HepG2 (cell line): Measurements from ENCODE around the gene IZUMO4. TPM values are rescaled to one million over a fixed set of nuclear protein-coding genes. Genes with fewer than 3 reads are reported as not detected.

Experiments used
- ATF7 ChIP-seq, 2 experiments: fragments of 450-650 bp in 1 of 2; sonication (generic) in 1 of 2; formaldehyde crosslinking in 1 of 2; IDR thresholded peaks; 2 replicates each; pipeline versions ENCODE4 v1.4.0 to v1.6.1; 2016 to 2020; ENCODE audit warnings: antibody characterized with exemption in 1 of 2, mild to moderate bottlenecking in 1 of 2, missing genetic modification reagents in 1 of 2
- ELF4 ChIP-seq: sonication (generic); formaldehyde crosslinking; IDR thresholded peaks from 2 replicates; pipeline ENCODE4 v1.5.0; 2020; ENCODE audit warnings: missing genetic modification reagents, mild to moderate bottlenecking, moderate library complexity, borderline replicate concordance
- HHEX ChIP-seq: IDR thresholded peaks from 2 replicates; pipeline ENCODE4 v1.6.1; 2016; ENCODE audit warnings: control low read depth
- KLF12 ChIP-seq: sonication (generic); formaldehyde crosslinking; IDR thresholded peaks from 2 replicates; pipeline ENCODE4 v1.4.0; 2020; ENCODE audit warnings: missing genetic modification reagents, borderline replicate concordance
- MEIS2 ChIP-seq: sonication (generic); formaldehyde crosslinking; IDR thresholded peaks from 2 replicates; pipeline ENCODE4 v1.9.0; 2021; ENCODE audit warnings: mild to moderate bottlenecking, missing genetic modification reagents
- MTF2 ChIP-seq: sonication (generic); formaldehyde crosslinking; IDR thresholded peaks from 2 replicates; pipeline ENCODE4 v1.5.0; 2020; ENCODE audit warnings: missing genetic modification reagents, borderline replicate concordance
- MZF1 ChIP-seq: sonication (generic); formaldehyde crosslinking; IDR thresholded peaks from 2 replicates; pipeline ENCODE4 v1.8.1; 2023; ENCODE audit warnings: mild to moderate bottlenecking, missing genetic modification reagents, borderline replicate concordance
- SNRNP70 ChIP-seq: fragments of 200-400 bp; formaldehyde crosslinking; IDR thresholded peaks from 2 replicates; pipeline ENCODE4 v1.6.1; 2017; ENCODE audit warnings: mild to moderate bottlenecking, low read depth, low read length, moderate library complexity
- SYNCRIP ChIP-seq: fragments of 200-400 bp; formaldehyde crosslinking; IDR thresholded peaks from 2 replicates; pipeline ENCODE4 v1.6.1; 2018; ENCODE audit warnings: mild to moderate bottlenecking, low read depth, low read length; ENCODE audit not compliant: insufficient read depth
- ZBTB34 ChIP-seq: sonication (generic); formaldehyde crosslinking; IDR thresholded peaks from 2 replicates; pipeline ENCODE4 v1.8.0; 2022; ENCODE audit warnings: mild to moderate bottlenecking, missing genetic modification reagents
- ZEB1 ChIP-seq: IDR thresholded peaks from 2 replicates; pipeline ENCODE4 v1.6.1; 2012; ENCODE audit warnings: mild to moderate bottlenecking, low read depth, inconsistent platforms; ENCODE audit not compliant: insufficient replicate concordance
- ZNF24 ChIP-seq: fragments of 450-650 bp; IDR thresholded peaks from 2 replicates; pipeline ENCODE4 v1.6.1; 2017; ENCODE audit warnings: antibody characterized with exemption, mild to moderate bottlenecking
- ZNF282 ChIP-seq: fragments of 450-650 bp; IDR thresholded peaks from 2 replicates; pipeline ENCODE4 v1.6.1; 2018; ENCODE audit not compliant: partially characterized antibody
- ZNF552 ChIP-seq: sonication (generic); formaldehyde crosslinking; IDR thresholded peaks from 2 replicates; pipeline ENCODE4 v1.9.0; 2022; ENCODE audit warnings: missing genetic modification reagents, mild to moderate bottlenecking, borderline replicate concordance
- ZNF556 ChIP-seq: sonication (generic); formaldehyde crosslinking; IDR thresholded peaks from 2 replicates; pipeline ENCODE4 v1.4.0; 2020; ENCODE audit warnings: mild to moderate bottlenecking, missing genetic modification reagents, borderline replicate concordance
- ZSCAN22 ChIP-seq: sonication (generic); formaldehyde crosslinking; IDR thresholded peaks from 2 replicates; pipeline ENCODE4 v1.4.0; 2020; ENCODE audit warnings: mild to moderate bottlenecking, missing genetic modification reagents
- ZSCAN30 ChIP-seq: sonication (generic); formaldehyde crosslinking; IDR thresholded peaks from 2 replicates; pipeline ENCODE4 v1.5.0; 2020; ENCODE audit warnings: mild to moderate bottlenecking, missing genetic modification reagents
- polyA plus RNA-seq, 8 experiments: library from polyadenylated mRNA; depleted of rRNA in 3 of 8; stranded (reverse) in 7 of 8; unstranded in 1 of 8; fragments of >200 nt; fragmentation: Illumina TruSeq in 4 of 8; extraction: Trizol in 4 of 8; gene quantifications; 2 replicates each; pipeline versions ENCODE4 v1.2.1 to v1.2.3, GENCODE V29; 2011 to 2016; ENCODE audit warnings: low read depth in 4 of 8, missing spikeins in 1 of 8, mixed read lengths in 1 of 8; ENCODE audit not compliant: insufficient read depth in 1 of 8
- total RNA-seq, 5 experiments: library from RNA; depleted of rRNA; stranded (reverse); fragments of >200 nt; fragmentation: Illumina TruSeq; extraction: Trizol; gene quantifications; 2 replicates each; pipeline ENCODE4 v1.2.3, GENCODE V29; 2016; ENCODE audit warnings: low read depth in 1 of 5
- TF ChIP-seq, protein P1 (sequence below): sonication (generic); formaldehyde crosslinking; IDR thresholded peaks from 2 replicates; pipeline ENCODE4 v1.5.1; 2020; ENCODE audit warnings: mild to moderate bottlenecking, missing genetic modification reagents, borderline replicate concordance
- TF ChIP-seq, protein P2 (sequence below): IDR thresholded peaks from 2 replicates; pipeline ENCODE4 v1.6.1; 2018; ENCODE audit warnings: missing genetic modification reagents
- TF ChIP-seq, protein P3 (sequence below): sonication (generic); formaldehyde crosslinking; IDR thresholded peaks from 2 replicates; pipeline ENCODE4 v1.5.0; 2020; ENCODE audit warnings: missing genetic modification reagents

IZUMO4 gene
- total and polyA plus RNA-seq, 2 of the 13 experiments (the other 11 are each of a cell fraction or from before 2014, with no cell fraction given), result 0.77 to 3.9 TPM

- TF ChIP-seq, protein P1, sequence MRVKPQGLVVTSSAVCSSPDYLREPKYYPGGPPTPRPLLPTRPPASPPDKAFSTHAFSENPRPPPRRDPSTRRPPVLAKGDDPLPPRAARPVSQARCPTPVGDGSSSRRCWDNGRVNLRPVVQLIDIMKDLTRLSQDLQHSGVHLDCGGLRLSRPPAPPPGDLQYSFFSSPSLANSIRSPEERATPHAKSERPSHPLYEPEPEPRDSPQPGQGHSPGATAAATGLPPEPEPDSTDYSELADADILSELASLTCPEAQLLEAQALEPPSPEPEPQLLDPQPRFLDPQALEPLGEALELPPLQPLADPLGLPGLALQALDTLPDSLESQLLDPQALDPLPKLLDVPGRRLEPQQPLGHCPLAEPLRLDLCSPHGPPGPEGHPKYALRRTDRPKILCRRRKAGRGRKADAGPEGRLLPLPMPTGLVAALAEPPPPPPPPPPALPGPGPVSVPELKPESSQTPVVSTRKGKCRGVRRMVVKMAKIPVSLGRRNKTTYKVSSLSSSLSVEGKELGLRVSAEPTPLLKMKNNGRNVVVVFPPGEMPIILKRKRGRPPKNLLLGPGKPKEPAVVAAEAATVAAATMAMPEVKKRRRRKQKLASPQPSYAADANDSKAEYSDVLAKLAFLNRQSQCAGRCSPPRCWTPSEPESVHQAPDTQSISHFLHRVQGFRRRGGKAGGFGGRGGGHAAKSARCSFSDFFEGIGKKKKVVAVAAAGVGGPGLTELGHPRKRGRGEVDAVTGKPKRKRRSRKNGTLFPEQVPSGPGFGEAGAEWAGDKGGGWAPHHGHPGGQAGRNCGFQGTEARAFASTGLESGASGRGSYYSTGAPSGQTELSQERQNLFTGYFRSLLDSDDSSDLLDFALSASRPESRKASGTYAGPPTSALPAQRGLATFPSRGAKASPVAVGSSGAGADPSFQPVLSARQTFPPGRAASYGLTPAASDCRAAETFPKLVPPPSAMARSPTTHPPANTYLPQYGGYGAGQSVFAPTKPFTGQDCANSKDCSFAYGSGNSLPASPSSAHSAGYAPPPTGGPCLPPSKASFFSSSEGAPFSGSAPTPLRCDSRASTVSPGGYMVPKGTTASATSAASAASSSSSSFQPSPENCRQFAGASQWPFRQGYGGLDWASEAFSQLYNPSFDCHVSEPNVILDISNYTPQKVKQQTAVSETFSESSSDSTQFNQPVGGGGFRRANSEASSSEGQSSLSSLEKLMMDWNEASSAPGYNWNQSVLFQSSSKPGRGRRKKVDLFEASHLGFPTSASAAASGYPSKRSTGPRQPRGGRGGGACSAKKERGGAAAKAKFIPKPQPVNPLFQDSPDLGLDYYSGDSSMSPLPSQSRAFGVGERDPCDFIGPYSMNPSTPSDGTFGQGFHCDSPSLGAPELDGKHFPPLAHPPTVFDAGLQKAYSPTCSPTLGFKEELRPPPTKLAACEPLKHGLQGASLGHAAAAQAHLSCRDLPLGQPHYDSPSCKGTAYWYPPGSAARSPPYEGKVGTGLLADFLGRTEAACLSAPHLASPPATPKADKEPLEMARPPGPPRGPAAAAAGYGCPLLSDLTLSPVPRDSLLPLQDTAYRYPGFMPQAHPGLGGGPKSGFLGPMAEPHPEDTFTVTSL (CRISPR knock-in tag), result no peak
- no peak for TF ChIP-seq ZNF282
- no peak for TF ChIP-seq ATF7 (IDR thresholded peaks at IDR 0.05)
- TF ChIP-seq ATF7 (CRISPR knock-in tag; IDR thresholded peaks at IDR 0.05), result no peak
- no peak for TF ChIP-seq SYNCRIP
- peak; percentile 79; the same call in 1 of the 2 replicates for TF ChIP-seq MEIS2 (CRISPR knock-in tag)
- TF ChIP-seq ELF4, result no peak
- TF ChIP-seq ZNF552 (CRISPR knock-in tag), result peak; percentile 90; the same call in 1 of the 2 replicates
- no peak for TF ChIP-seq MTF2 (CRISPR knock-in tag)
- no peak; the same call in 1 of the 2 replicates for TF ChIP-seq ZSCAN22 (CRISPR knock-in tag)
- no peak for TF ChIP-seq MZF1
- TF ChIP-seq HHEX, result no peak
- TF ChIP-seq, protein P2, sequence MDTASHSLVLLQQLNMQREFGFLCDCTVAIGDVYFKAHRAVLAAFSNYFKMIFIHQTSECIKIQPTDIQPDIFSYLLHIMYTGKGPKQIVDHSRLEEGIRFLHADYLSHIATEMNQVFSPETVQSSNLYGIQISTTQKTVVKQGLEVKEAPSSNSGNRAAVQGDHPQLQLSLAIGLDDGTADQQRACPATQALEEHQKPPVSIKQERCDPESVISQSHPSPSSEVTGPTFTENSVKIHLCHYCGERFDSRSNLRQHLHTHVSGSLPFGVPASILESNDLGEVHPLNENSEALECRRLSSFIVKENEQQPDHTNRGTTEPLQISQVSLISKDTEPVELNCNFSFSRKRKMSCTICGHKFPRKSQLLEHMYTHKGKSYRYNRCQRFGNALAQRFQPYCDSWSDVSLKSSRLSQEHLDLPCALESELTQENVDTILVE (CRISPR knock-in tag), result no peak
- no peak for TF ChIP-seq SNRNP70
- TF ChIP-seq, protein P3, sequence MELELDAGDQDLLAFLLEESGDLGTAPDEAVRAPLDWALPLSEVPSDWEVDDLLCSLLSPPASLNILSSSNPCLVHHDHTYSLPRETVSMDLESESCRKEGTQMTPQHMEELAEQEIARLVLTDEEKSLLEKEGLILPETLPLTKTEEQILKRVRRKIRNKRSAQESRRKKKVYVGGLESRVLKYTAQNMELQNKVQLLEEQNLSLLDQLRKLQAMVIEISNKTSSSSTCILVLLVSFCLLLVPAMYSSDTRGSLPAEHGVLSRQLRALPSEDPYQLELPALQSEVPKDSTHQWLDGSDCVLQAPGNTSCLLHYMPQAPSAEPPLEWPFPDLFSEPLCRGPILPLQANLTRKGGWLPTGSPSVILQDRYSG (CRISPR knock-in tag), result no peak
- TF ChIP-seq ZEB1, result no peak
- TF ChIP-seq ZSCAN30 (CRISPR knock-in tag), result no peak
- no peak for TF ChIP-seq ZNF556 (CRISPR knock-in tag)
- no peak for TF ChIP-seq KLF12 (CRISPR knock-in tag)
- no peak for TF ChIP-seq ZBTB34 (CRISPR knock-in tag)
- TF ChIP-seq ZNF24, result no peak
These were observed 45.5 kb upstream of the IZUMO4 start, which contains the start of gene MKNK2 (continued) for GRCh38 chr19:2050991-2051772.
